GM23338 (cell line): ENCODE data around the gene CDH23. TPM values are rescaled to one million over a fixed set of nuclear protein-coding genes. Genes with fewer than 3 reads are reported as not detected.

Experiments used
- ATAC-seq: fragments of 200-7000 bp; cut with Tn5 transposase; 3 replicates; pipeline ENCODE4 v1.9.1; 2020
- DNase-seq: peaks from one replicate; pipeline ENCODE4 v3.0.0-alpha.2; 2015; ENCODE audit warnings: low spot score
- H2AFZ ChIP-seq: fragments of 200-600 bp; sonication (generic); 2 replicates; pipeline ENCODE4 v1.8.0; 2016; ENCODE audit warnings: antibody characterized with exemption, mild to moderate bottlenecking, moderate library complexity
- H3F3A ChIP-seq: fragments of 200-600 bp; sonication (generic); replicated peaks from 2 replicates; pipeline ENCODE4 v1.8.0; 2017; ENCODE audit warnings: antibody characterized with exemption, mixed run types, low read depth
- H3K27ac ChIP-seq: fragments of 200-600 bp; sonication (generic); 2 replicates; pipeline ENCODE4 v1.6.1; 2016; ENCODE audit warnings: low read depth
- H3K27me3 ChIP-seq: fragments of 200-600 bp; sonication (generic); 2 replicates; pipeline ENCODE4 v1.8.0; 2016; ENCODE audit warnings: mild to moderate bottlenecking, mixed run types, moderate library complexity; ENCODE audit not compliant: insufficient read depth
- H3K36me3 ChIP-seq: fragments of 200-600 bp; sonication (generic); 2 replicates; pipeline ENCODE4 v1.8.0; 2016; ENCODE audit warnings: mild to moderate bottlenecking; ENCODE audit not compliant: insufficient read depth
- H3K4me1 ChIP-seq: fragments of 200-600 bp; sonication (generic); 2 replicates; pipeline ENCODE4 v1.8.0; 2016; ENCODE audit warnings: mild to moderate bottlenecking, moderate library complexity; ENCODE audit not compliant: insufficient read depth
- H3K4me2 ChIP-seq: fragments of 200-600 bp; sonication (generic); 2 replicates; pipeline ENCODE4 v1.7.1; 2017; ENCODE audit warnings: mixed run types
- H3K4me3 ChIP-seq: fragments of 200-600 bp; sonication (generic); 2 replicates; pipeline ENCODE4 v1.6.1; 2016; ENCODE audit warnings: mixed run types
- H3K79me2 ChIP-seq: fragments of 200-600 bp; sonication (generic); replicated peaks from 2 replicates; pipeline ENCODE4 v1.8.0; 2017; ENCODE audit warnings: mild to moderate bottlenecking; ENCODE audit not compliant: insufficient read depth
- H3K9me2 ChIP-seq: fragments of 200-600 bp; sonication (generic); 2 replicates; pipeline ENCODE4 v1.8.0; 2017; ENCODE audit not compliant: insufficient read depth
- H4K20me1 ChIP-seq: fragments of 200-600 bp; sonication (generic); replicated peaks from 2 replicates; pipeline ENCODE4 v1.8.0; 2017; ENCODE audit warnings: mild to moderate bottlenecking; ENCODE audit not compliant: insufficient read depth
- H3K27ac Mint-ChIP-seq: 2 replicates; pipeline ENCODE4 v1.8.0; 2020; ENCODE audit warnings: inconsistent platforms, mild to moderate bottlenecking, moderate library complexity, mixed read lengths
- H3K27me3 Mint-ChIP-seq: 3 replicates; pipeline ENCODE4 v1.8.0; 2022; ENCODE audit warnings: low read depth, mild to moderate bottlenecking, moderate library complexity, mixed read lengths, inconsistent platforms; ENCODE audit not compliant: insufficient read depth, poor library complexity
- H3K36me3 Mint-ChIP-seq: 3 replicates; pipeline ENCODE4 v1.8.0; 2021; ENCODE audit warnings: low read depth, mild to moderate bottlenecking, inconsistent platforms, moderate library complexity, mixed read lengths
- H3K4me1 Mint-ChIP-seq: 3 replicates; pipeline ENCODE4 v1.8.0; 2020; ENCODE audit warnings: mild to moderate bottlenecking, inconsistent platforms, mixed read lengths
- H3K4me3 Mint-ChIP-seq: 3 replicates; pipeline ENCODE4 v1.8.0; 2021; ENCODE audit warnings: moderate library complexity, mild to moderate bottlenecking, inconsistent platforms, mixed read lengths
- H3K9me3 Mint-ChIP-seq: 3 replicates; pipeline ENCODE4 v1.8.0; 2020; ENCODE audit warnings: moderate library complexity, mild to moderate bottlenecking, inconsistent platforms, mixed read lengths
- CREB1 ChIP-seq: fragments of 250-450 bp; sonication (Bioruptor Pico); IDR thresholded peaks from 2 replicates; pipeline ENCODE4 v1.5.0; 2020; ENCODE audit warnings: low read depth, mild to moderate bottlenecking, moderate library complexity
- CTCF ChIP-seq, 2 experiments: fragments of 200-600 bp in 1 of 2; sonication (generic) in 1 of 2; conservative IDR thresholded peaks; 2 replicates each; pipeline versions ENCODE4 v1.5.1 to v1.6.1; 2016 to 2017; ENCODE audit warnings: antibody characterized with exemption in 2 of 2, low read depth in 2 of 2, mild to moderate bottlenecking in 2 of 2, moderate library complexity in 1 of 2
- EZH2 ChIP-seq: fragments of 200-600 bp; sonication (generic); IDR thresholded peaks from one replicate; pipeline ENCODE4 v1.8.0; 2017; ENCODE audit warnings: antibody characterized with exemption, mild to moderate bottlenecking, low read depth; ENCODE audit not compliant: unreplicated experiment
- EZH2phosphoT487 ChIP-seq: fragments of 200-600 bp; sonication (generic); IDR thresholded peaks from one replicate; pipeline ENCODE4 v1.8.1; 2018; ENCODE audit warnings: antibody characterized with exemption; ENCODE audit not compliant: unreplicated experiment
- ZNF331 ChIP-seq: fragments of 250-450 bp; sonication (Bioruptor Pico); IDR thresholded peaks from 2 replicates; pipeline ENCODE4 v1.5.0; 2020; ENCODE audit warnings: low read depth, mild to moderate bottlenecking, moderate library complexity
- ZNF462 ChIP-seq: fragments of 250-450 bp; sonication (Bioruptor Pico); IDR thresholded peaks from 2 replicates; pipeline ENCODE4 v1.5.0; 2020; ENCODE audit warnings: mild to moderate bottlenecking, moderate library complexity
- polyA plus RNA-seq: library from polyadenylated mRNA; unstranded; fragments of >200 nt; fragmentation: Nextera tagmentation; extraction: Ambion mirVana; gene quantifications from 2 replicates; pipeline ENCODE4 v1.2.1, GENCODE V29; 2016
- total RNA-seq: library from RNA; depleted of rRNA; stranded (reverse); fragments of >200 nt; shearing (Covaris generic); gene quantifications from 2 replicates; pipeline ENCODE4 v1.2.3, GENCODE V29; 2014

CDH23 gene
- total and polyA plus RNA-seq, 2 experiments from 2014 or later = 0.95 to 4.3 TPM

- Histone ChIP-seq H3K9me2 (no peaks in the 10 kb centered on the region), H2AFZ (no peak overlapping the region; the same call in 1 of the 2 replicates), H3K79me2 (peaks cover 17% of the 10 kb centered on the region), H4K20me1 (0 out of 2 replicates have a peak, but pooled peaks cover under 1% of the 10 kb centered on the region), H3K4me1 (peaks cover 9% of the 10 kb centered on the region), H3K36me3 (no peaks in the 10 kb centered on the region), H3K27me3 (no peaks in the 10 kb centered on the region), H3K4me3 (no peak overlapping the region), H3F3A (no peaks in the 10 kb centered on the region), H3K4me2 (no peak overlapping the region), H3K27ac (no peak overlapping the region)
- Mint-ChIP-seq H3K9me3 (no peaks in the 10 kb centered on the region; the same call in 2 of the 3 replicates), H3K27me3 (peaks cover 10% of the 10 kb centered on the region), H3K27ac (no peak overlapping the region), H3K4me3 (no peak overlapping the region), H3K36me3 (no peaks in the 10 kb centered on the region), H3K4me1 (peaks cover 5% of the 10 kb centered on the region)
- no peak for TF ChIP-seq EZH2
- TF ChIP-seq ZNF331 (CRISPR knock-in tag) = no peak
- no peak for TF ChIP-seq CREB1 (CRISPR knock-in tag)
- TF ChIP-seq ZNF462 = no peak
- TF ChIP-seq EZH2phosphoT487 = no peak
- no peak for TF ChIP-seq CTCF (conservative IDR thresholded peaks at IDR 0.05; ENCODE audit: low read depth in 2 of 2)
- DNase-seq (no peak), ATAC-seq (no peak)
These were observed 457.3 kb downstream of the CDH23 start for GRCh38 chr10:71854031-71854430.
